ENCODE measurements around the gene ZSCAN10. TPM values are rescaled to one million over a fixed set of nuclear protein-coding genes. Genes with fewer than 3 reads are reported as not detected.

The ZSCAN10 gene
- total RNA-seq (not detected in 2 replicates), polyA plus RNA-seq (0.02 TPM in 1 of 2 replicates, not detected in the other), polyA minus RNA-seq (ENCODE audit: low replicate concordance) (not detected in 2 replicates)
- not detected in 2 replicates for polyA plus RNA-seq (2012)

DNA sequence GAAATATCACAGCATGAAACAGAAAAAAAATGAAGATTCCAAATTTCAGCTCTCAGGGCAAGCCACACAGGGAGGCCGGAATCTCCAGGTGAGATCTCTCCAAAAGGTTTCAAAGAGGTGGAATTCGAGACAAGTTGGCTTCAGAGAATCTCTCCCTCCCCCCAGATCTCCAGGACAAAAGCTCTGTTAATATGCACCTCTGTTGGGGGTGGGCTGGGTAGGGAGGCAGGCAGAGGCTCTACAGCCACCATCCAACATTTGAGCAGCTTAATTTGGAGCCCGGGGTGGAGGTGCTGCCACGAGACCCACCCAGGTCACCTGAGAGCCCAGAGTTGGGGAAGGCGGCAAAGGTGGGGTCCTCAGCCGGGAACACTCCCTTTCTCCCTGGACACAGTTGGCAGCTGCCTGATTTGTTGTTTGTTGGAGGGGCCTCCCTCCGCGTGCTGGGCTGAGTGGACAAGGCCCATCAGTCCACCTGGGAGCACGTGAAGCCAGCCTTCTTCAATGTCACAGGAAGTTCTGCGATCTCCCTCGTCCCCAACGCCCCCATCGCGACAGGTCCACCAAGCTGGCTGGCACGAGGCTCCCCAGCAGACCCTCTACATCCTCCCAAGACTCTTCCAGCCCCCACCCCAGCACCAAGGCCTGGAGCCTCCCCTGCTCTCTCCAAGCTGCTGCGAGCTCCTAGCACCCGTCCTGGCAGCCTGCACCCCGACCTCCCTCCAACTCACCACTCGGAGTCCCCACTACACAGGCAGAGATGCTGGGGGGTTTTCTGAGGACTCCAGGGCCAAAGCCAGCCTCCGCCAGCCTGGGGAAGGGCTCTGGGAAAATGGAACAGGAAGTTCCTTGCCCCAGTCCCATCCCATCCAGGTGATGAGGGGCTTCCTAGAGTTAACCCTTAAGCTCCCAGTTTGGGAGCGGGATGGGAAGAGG lies at the start of gene ZSCAN10:
TSS of gene ZSCAN10 (minus strand) at position 836 of the 936 bp plus-strand sequence. CDS start 6,357 bp downstream, outside the sequence.
- DNase-seq (ENCODE audit: low read depth in 2 of 2) = no peak
- Histone ChIP-seq H3K9ac (ENCODE audit: insufficient read depth, low read length) (no peak within 1 kb of the TSS), H4K20me1 (ENCODE audit: control insufficient read depth, extremely low read depth, insufficient read depth, low read length) (no peaks in the 10 kb centered on the region), H2AFZ (ENCODE audit: low read length) (peak within 1 kb of the TSS; percentile 58), H3K36me3 (ENCODE audit: control insufficient read depth, insufficient read depth, low read length) (no peaks in the 10 kb centered on the region), H3K79me2 (ENCODE audit: control insufficient read depth, insufficient read depth, low read length) (no peaks in the 10 kb centered on the region), H3K4me1 (ENCODE audit: control insufficient read depth, extremely low read depth, insufficient read depth, low read length) (peaks cover 3% of the 10 kb centered on the region), H3K4me3 (replicated peaks in 1 of 4; ENCODE audit: control extremely low read depth in 1 of 4, insufficient read depth in 1 of 4, low read depth in 3 of 4, low read length in 4 of 4) (peak within 1 kb of the TSS in 2 of 4 experiments; percentile 18 to 27), H3K27ac (ENCODE audit: insufficient read depth, low read length) (no peak within 1 kb of the TSS), H3K4me2 (ENCODE audit: extremely low read depth, insufficient read depth, low read length) (peak within 1 kb of the TSS; percentile 70), H3K9me3 (ENCODE audit: control insufficient read depth, insufficient read depth, low read depth, low read length) (no peaks in the 10 kb centered on the region), H3K27me3 (ENCODE audit: control insufficient read depth, insufficient read depth, low read length) (peaks cover 12% of the 10 kb centered on the region)
- TF ChIP-seq, protein P1, sequence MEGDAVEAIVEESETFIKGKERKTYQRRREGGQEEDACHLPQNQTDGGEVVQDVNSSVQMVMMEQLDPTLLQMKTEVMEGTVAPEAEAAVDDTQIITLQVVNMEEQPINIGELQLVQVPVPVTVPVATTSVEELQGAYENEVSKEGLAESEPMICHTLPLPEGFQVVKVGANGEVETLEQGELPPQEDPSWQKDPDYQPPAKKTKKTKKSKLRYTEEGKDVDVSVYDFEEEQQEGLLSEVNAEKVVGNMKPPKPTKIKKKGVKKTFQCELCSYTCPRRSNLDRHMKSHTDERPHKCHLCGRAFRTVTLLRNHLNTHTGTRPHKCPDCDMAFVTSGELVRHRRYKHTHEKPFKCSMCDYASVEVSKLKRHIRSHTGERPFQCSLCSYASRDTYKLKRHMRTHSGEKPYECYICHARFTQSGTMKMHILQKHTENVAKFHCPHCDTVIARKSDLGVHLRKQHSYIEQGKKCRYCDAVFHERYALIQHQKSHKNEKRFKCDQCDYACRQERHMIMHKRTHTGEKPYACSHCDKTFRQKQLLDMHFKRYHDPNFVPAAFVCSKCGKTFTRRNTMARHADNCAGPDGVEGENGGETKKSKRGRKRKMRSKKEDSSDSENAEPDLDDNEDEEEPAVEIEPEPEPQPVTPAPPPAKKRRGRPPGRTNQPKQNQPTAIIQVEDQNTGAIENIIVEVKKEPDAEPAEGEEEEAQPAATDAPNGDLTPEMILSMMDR (conservative IDR thresholded peaks at IDR 0.05 in 1 of 2, IDR thresholded peaks at IDR 0.05 in 1 of 2; ENCODE audit: low read depth in 1 of 2, low read length in 2 of 2) = no peak
- no peak for TF ChIP-seq EZH2 (IDR thresholded peaks at IDR 0.05; ENCODE audit: low read length, missing control alignments)

DNA sequence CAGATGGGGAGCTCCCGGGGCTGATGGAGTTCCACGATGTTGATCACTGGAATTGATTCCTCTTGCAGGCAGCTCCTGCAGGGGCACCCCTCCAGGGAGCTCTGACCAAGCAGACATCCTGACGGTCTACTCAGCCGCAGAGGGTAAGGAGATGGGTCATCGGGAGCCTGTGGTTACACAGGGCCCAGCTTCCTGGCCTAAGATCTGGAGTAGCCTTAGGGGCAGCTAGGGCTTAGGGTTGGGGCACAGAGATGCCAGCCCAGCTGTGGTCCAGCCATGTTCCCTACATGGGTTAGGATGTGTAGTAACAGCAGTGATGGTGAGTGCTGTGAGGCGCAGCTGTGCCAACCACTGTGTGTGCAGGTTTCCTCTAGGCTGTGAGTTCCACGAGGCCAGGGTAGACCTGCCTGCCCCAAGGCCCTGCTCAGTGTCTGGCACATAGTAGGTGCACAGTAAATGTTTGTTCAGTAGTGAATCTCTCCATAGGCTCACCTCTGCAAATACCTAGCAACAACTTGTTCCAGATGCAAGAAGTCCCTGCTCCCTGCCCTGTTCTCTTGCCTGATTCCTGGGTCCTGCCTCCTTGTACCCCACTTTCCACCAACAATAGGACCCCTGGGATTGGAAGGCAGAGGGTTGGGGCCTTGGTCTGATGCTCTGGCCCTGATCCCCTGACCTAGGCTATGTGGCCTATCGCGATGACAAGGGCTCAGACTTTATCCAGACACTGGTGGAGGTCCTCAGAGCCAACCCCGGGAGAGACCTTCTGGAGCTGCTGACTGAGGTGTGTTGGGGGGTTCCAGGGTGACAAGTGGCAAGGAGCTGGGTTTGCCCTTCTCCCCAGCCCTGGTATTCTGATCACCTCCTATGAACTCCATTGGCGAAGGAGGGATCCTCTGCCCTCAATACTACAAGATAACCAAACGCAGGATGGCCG lies 49.4 kb upstream of the ZSCAN10 start:
- Histone ChIP-seq H3K9ac (ENCODE audit: insufficient read depth, low read length) (no peak overlapping the region), H3K27me3 (ENCODE audit: control insufficient read depth, insufficient read depth, low read length) (no peaks in the 10 kb centered on the region), H2AFZ (ENCODE audit: low read length) (no peak overlapping the region), H3K4me1 (ENCODE audit: control insufficient read depth, extremely low read depth, insufficient read depth, low read length) (peaks cover 2% of the 10 kb centered on the region), H3K79me2 (ENCODE audit: control insufficient read depth, insufficient read depth, low read length) (no peaks in the 10 kb centered on the region), H3K4me3 (replicated peaks in 1 of 4; ENCODE audit: control extremely low read depth in 1 of 4, insufficient read depth in 1 of 4, low read depth in 3 of 4, low read length in 4 of 4) (no peak overlapping the region), H3K27ac (ENCODE audit: insufficient read depth, low read length) (no peak overlapping the region), H3K4me2 (ENCODE audit: extremely low read depth, insufficient read depth, low read length) (no peak overlapping the region), H3K36me3 (ENCODE audit: control insufficient read depth, insufficient read depth, low read length) (no peaks in the 10 kb centered on the region), H3K9me3 (ENCODE audit: control insufficient read depth, insufficient read depth, low read depth, low read length) (no peaks in the 10 kb centered on the region), H4K20me1 (ENCODE audit: control insufficient read depth, extremely low read depth, insufficient read depth, low read length) (no peaks in the 10 kb centered on the region)
- DNase-seq (ENCODE audit: low read depth in 2 of 2) = no peak
- TF ChIP-seq EZH2 (IDR thresholded peaks at IDR 0.05; ENCODE audit: low read length, missing control alignments) = no peak
- TF ChIP-seq, protein P1 (conservative IDR thresholded peaks at IDR 0.05 in 1 of 2, IDR thresholded peaks at IDR 0.05 in 1 of 2; ENCODE audit: low read depth in 1 of 2, low read length in 2 of 2) = no peak

DNA sequence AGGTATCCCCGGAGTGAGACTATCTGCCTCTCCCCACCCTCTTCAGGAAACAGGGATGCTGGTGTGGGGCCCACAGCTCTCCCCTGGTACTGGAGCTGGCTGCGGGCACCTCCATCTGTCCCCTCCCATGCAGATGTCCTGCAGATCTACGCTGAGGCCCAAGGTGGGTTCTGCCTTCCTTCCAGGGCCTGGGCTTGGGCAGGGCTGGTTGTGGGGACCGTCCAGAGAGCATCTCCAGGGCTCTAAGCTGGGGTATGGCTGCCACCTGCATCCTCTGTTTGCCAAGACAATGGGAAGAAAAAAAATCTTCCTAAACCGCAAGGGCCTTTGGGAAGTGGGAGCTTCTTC lies 48.6 kb upstream of the ZSCAN10 start:
- H3K4me3 ChIP-seq (replicated peaks in 1 of 4; ENCODE audit: control extremely low read depth in 1 of 4, insufficient read depth in 1 of 4, low read depth in 3 of 4, low read length in 4 of 4) = no peak overlapping the region
- no peaks in the 10 kb centered on the region for H3K27me3 ChIP-seq (ENCODE audit: control insufficient read depth, insufficient read depth, low read length)
- H4K20me1 ChIP-seq (ENCODE audit: control insufficient read depth, extremely low read depth, insufficient read depth, low read length) = no peaks in the 10 kb centered on the region
- H3K4me2 ChIP-seq (ENCODE audit: extremely low read depth, insufficient read depth, low read length) = no peak overlapping the region
- H3K9me3 ChIP-seq (ENCODE audit: control insufficient read depth, insufficient read depth, low read depth, low read length) = no peaks in the 10 kb centered on the region
- H3K27ac ChIP-seq (ENCODE audit: insufficient read depth, low read length) = no peak overlapping the region
- no peak for DNase-seq (ENCODE audit: low read depth in 2 of 2)
- TF ChIP-seq EZH2 (IDR thresholded peaks at IDR 0.05; ENCODE audit: low read length, missing control alignments) = no peak
- TF ChIP-seq, protein P1 (conservative IDR thresholded peaks at IDR 0.05 in 1 of 2, IDR thresholded peaks at IDR 0.05 in 1 of 2; ENCODE audit: low read depth in 1 of 2, low read length in 2 of 2) = no peak
- H3K9ac ChIP-seq (ENCODE audit: insufficient read depth, low read length) = no peak overlapping the region
- no peak overlapping the region for H2AFZ ChIP-seq (ENCODE audit: low read length)
- H3K4me1 ChIP-seq (ENCODE audit: control insufficient read depth, extremely low read depth, insufficient read depth, low read length) = peaks cover 2% of the 10 kb centered on the region
- no peaks in the 10 kb centered on the region for H3K36me3 ChIP-seq (ENCODE audit: control insufficient read depth, insufficient read depth, low read length)
- no peaks in the 10 kb centered on the region for H3K79me2 ChIP-seq (ENCODE audit: control insufficient read depth, insufficient read depth, low read length)
